K562 (cell line): Measurements from ENCODE around the gene SNCA. TPM values are rescaled to one million over a fixed set of nuclear protein-coding genes. Genes with fewer than 3 reads are reported as not detected.
A peak's percentile ranks its signal among the peaks of the same experiment; 100 is the strongest.

Experiments used
- ATAC-seq: fragments of 200-7000 bp; cut with Tn5 transposase; 3 replicates; pipeline ENCODE4 v1.9.1; 2020; ENCODE audit warnings: moderate library complexity
- BruUV-seq: library from RNA; stranded (reverse); fragments of 400-500 nt; replicated peaks from 2 replicates; lab custom pipeline; 2021; lab: Mats Ljungman, UMichigan
- CTCF ChIA-PET: fragments of 300-600 bp; formaldehyde crosslinking; extraction: SDS; loops from one replicate; lab custom pipeline; 2021; ENCODE audit warnings: low intra/inter-chr PET ratio; lab: Yijun Ruan, JAX
- POLR2A ChIA-PET: fragments of 300-600, 350-650 bp; sonication (Branson Sonifier 250); formaldehyde crosslinking; extraction: SDS; loops from one replicate; lab custom pipeline; 2021; ENCODE audit warnings: antibody characterized with exemption, inconsistent platforms; lab: Yijun Ruan, JAX
- DNase-seq, 4 experiments: peaks; one replicate each; pipeline versions ENCODE4 v3.0.0 to v3.0.0-alpha.2; 2011 to 2018; ENCODE audit warnings: low spot score in 3 of 4, mixed read lengths in 3 of 4; ENCODE audit errors: extremely low read depth in 1 of 4
- FAIRE-seq: peaks from 2 replicates; lab custom pipeline; 2011; peaks lifted over from hg19 to GRCh38; lab: Jason Lieb, UNC
- H2AFZ ChIP-seq: 2 replicates; pipeline ENCODE4 v1.6.0; 2011; ENCODE audit warnings: low read depth, low read length, control low read depth, inconsistent platforms
- H3K27ac ChIP-seq: fragments of 200-600 bp; 3 replicates; pipeline ENCODE4 v1.8.0; 2011; ENCODE audit warnings: low read depth, mild to moderate bottlenecking, control low read depth, inconsistent platforms, low read length, moderate library complexity, mixed read lengths; ENCODE audit errors: extremely low read depth
- H3K27me3 ChIP-seq, 2 experiments: fragments of 300-600 bp in 1 of 2; 2 replicates in 1 of 2; 3 replicates in 1 of 2; pipeline versions ENCODE4 v1.6.0 to v1.8.0; 2011; ENCODE audit warnings: inconsistent platforms in 2 of 2, low read length in 2 of 2, mild to moderate bottlenecking in 1 of 2, mixed read lengths in 1 of 2, moderate library complexity in 1 of 2; ENCODE audit not compliant: control insufficient read depth in 2 of 2, insufficient read depth in 2 of 2
- H3K36me3 ChIP-seq: fragments of 300-600 bp; 3 replicates; pipeline ENCODE4 v1.8.0; 2011; ENCODE audit warnings: mild to moderate bottlenecking, low read length, inconsistent platforms; ENCODE audit not compliant: control insufficient read depth, insufficient read depth
- H3K4me1 ChIP-seq, 2 experiments: fragments of 200-600 bp in 1 of 2; replicated peaks in 1 of 2; 2 replicates in 1 of 2; 3 replicates in 1 of 2; pipeline versions ENCODE4 v1.5.1 to v1.8.0; 2011; ENCODE audit warnings: inconsistent platforms in 2 of 2, low read length in 2 of 2, mild to moderate bottlenecking in 1 of 2, mixed read lengths in 1 of 2, moderate library complexity in 1 of 2; ENCODE audit not compliant: control insufficient read depth in 2 of 2, insufficient read depth in 2 of 2
- H3K4me2 ChIP-seq: 2 replicates; pipeline ENCODE4 v1.6.1; 2011; ENCODE audit warnings: low read length, control low read depth, inconsistent platforms, mixed read lengths; ENCODE audit not compliant: insufficient read depth
- H3K4me3 ChIP-seq: fragments of 200-600 bp; sonication (generic), shearing (Covaris generic); 2 replicates; pipeline ENCODE4 v1.5.1; 2016; ENCODE audit warnings: control low read depth, inconsistent platforms
- H3K79me2 ChIP-seq: fragments of 200-600 bp; 3 replicates; pipeline ENCODE4 v1.8.0; 2011; ENCODE audit warnings: low read length, inconsistent platforms; ENCODE audit not compliant: control insufficient read depth, insufficient read depth
- H3K9ac ChIP-seq, 2 experiments: 2 replicates each; pipeline versions ENCODE4 v1.6.0 to v1.6.1; 2011; ENCODE audit warnings: low read depth in 2 of 2, low read length in 2 of 2, control low read depth in 1 of 2, inconsistent platforms in 1 of 2, mild to moderate bottlenecking in 1 of 2, mixed read lengths in 1 of 2; ENCODE audit not compliant: insufficient read depth in 1 of 2
- H3K9me1 ChIP-seq: one replicate; pipeline ENCODE4 v1.6.0; 2011; ENCODE audit warnings: inconsistent platforms, mild to moderate bottlenecking, low read length, moderate library complexity; ENCODE audit not compliant: control insufficient read depth, insufficient read depth
- H3K9me3 ChIP-seq: replicated peaks from 2 replicates; pipeline ENCODE4 v1.5.1; 2011; ENCODE audit warnings: low read depth, low read length, inconsistent platforms; ENCODE audit not compliant: control insufficient read depth, insufficient read depth
- H4K20me1 ChIP-seq: replicated peaks from 2 replicates; pipeline ENCODE4 v1.6.1; 2011; ENCODE audit warnings: low read length, inconsistent platforms, mixed read lengths; ENCODE audit not compliant: control insufficient read depth, insufficient read depth
- ADNP ChIP-seq: fragments of 200-800 bp; sonication (Bioruptor generic); IDR thresholded peaks from 2 replicates; pipeline ENCODE4 v1.6.1; 2016; ENCODE audit warnings: missing genetic modification characterization, missing compliant biosample characterization
- CBX5 ChIP-seq: IDR thresholded peaks from 2 replicates; pipeline ENCODE4 v1.6.1; 2014; ENCODE audit warnings: low read depth, borderline replicate concordance
- CEBPB ChIP-seq: fragments of 450-650 bp; IDR thresholded peaks from 2 replicates; pipeline ENCODE4 v1.6.1; 2016; ENCODE audit warnings: missing genetic modification characterization, missing compliant biosample characterization
- CEBPG ChIP-seq, 3 experiments: fragments of 200-800 bp in 1 of 3; sonication (Bioruptor generic) in 1 of 3; sonication (generic) in 1 of 3; formaldehyde crosslinking in 1 of 3; IDR thresholded peaks in 2 of 3; conservative IDR thresholded peaks in 1 of 3; 2 replicates each; pipeline versions ENCODE4 v1.6.1 to v1.8.0; 2016 to 2022; ENCODE audit warnings: missing compliant biosample characterization in 2 of 3, missing genetic modification characterization in 2 of 3, mild to moderate bottlenecking in 1 of 3, missing genetic modification reagents in 1 of 3
- MED1 ChIP-seq: sonication (generic); formaldehyde crosslinking; IDR thresholded peaks from 2 replicates; pipeline ENCODE4 v1.8.1; 2023; ENCODE audit warnings: missing genetic modification reagents, borderline replicate concordance
- MYNN ChIP-seq, 2 experiments: sonication (generic); formaldehyde crosslinking in 1 of 2; IDR thresholded peaks; 2 replicates each; pipeline versions ENCODE4 v1.5.0 to v1.6.1; 2016 to 2020; ENCODE audit warnings: antibody characterized with exemption in 1 of 2, missing genetic modification reagents in 1 of 2
- NCOA6 ChIP-seq: fragments of 450-650 bp; IDR thresholded peaks from 2 replicates; pipeline ENCODE4 v1.6.1; 2017; ENCODE audit warnings: mild to moderate bottlenecking
- PML ChIP-seq: IDR thresholded peaks from 2 replicates; pipeline ENCODE4 v1.6.1; 2012; ENCODE audit warnings: low read length, inconsistent platforms
- RBBP5 ChIP-seq: fragments of 200-600 bp; sonication (generic); IDR thresholded peaks from 2 replicates; pipeline ENCODE4 v1.6.1; 2012; ENCODE audit warnings: borderline replicate concordance, mild to moderate bottlenecking, low read length, control low read depth, inconsistent platforms; ENCODE audit not compliant: insufficient read depth, poor library complexity, severe bottlenecking
- TSHZ1 ChIP-seq: fragments of 250-450 bp; sonication (Bioruptor Pico); IDR thresholded peaks from 2 replicates; pipeline ENCODE4 v1.4.0; 2020; ENCODE audit warnings: mild to moderate bottlenecking, moderate library complexity
- U2AF2 ChIP-seq: fragments of 200-400 bp; formaldehyde crosslinking; optimal IDR thresholded peaks from 2 replicates; pipeline ENCODE3; 2017; ENCODE audit warnings: low read depth, mild to moderate bottlenecking, low read length
- XRCC5 ChIP-seq: fragments of 200-400 bp; formaldehyde crosslinking; IDR thresholded peaks from 2 replicates; pipeline ENCODE4 v1.6.1; 2017; ENCODE audit warnings: low read depth, mild to moderate bottlenecking, low read length
- ZC3H11A ChIP-seq: IDR thresholded peaks from 2 replicates; pipeline ENCODE4 v1.6.1; 2012; ENCODE audit warnings: low read depth, low read length, improper control_type of control experiment
- ZNF76 ChIP-seq: fragments of 250-450 bp; sonication (Bioruptor Pico); IDR thresholded peaks from 2 replicates; pipeline ENCODE4 v1.4.0; 2020; ENCODE audit warnings: mild to moderate bottlenecking, moderate library complexity, borderline replicate concordance
- ZNF780A ChIP-seq: fragments of 250-450 bp; sonication (Bioruptor Pico); IDR thresholded peaks from 2 replicates; pipeline ENCODE4 v1.5.0; 2021; ENCODE audit warnings: mild to moderate bottlenecking
- ZNF830 ChIP-seq: fragments of 250-450 bp; sonication (Bioruptor Pico); IDR thresholded peaks from 2 replicates; pipeline ENCODE4 v1.5.0; 2021; ENCODE audit warnings: mild to moderate bottlenecking
- WGBS: fragments of 100-300 bp; shearing (Covaris generic); methylation state at CpG from one replicate; pipeline ENCODE4 v1.1.6; 2016; ENCODE audit warnings: low coverage, mixed read lengths; ENCODE audit not compliant: insufficient coverage; ENCODE audit errors: missing lambda C conversion rate; 5-methylcytosine and 5-hydroxymethylcytosine counted together
- in situ Hi-C: fragments of 300-500 bp; cut with MboI; formaldehyde crosslinking; loops from 4 replicates; pipeline ENCODE4 v1.15.0; 2018; ENCODE audit warnings: inconsistent platforms, mixed read lengths
- intact Hi-C: fragments of 100-400 bp; cut with micrococcal nuclease; formaldehyde crosslinking; loops from 2 replicates; pipeline ENCODE4 v1.14.2; 2022
- polyA plus RNA-seq, 8 experiments: library from polyadenylated mRNA; depleted of rRNA in 4 of 8; stranded (reverse) in 5 of 8; unstranded in 3 of 8; fragments of >200 nt; fragmentation: Nextera tagmentation in 2 of 8; fragmentation: Illumina TruSeq in 1 of 8; extraction: Ambion mirVana in 2 of 8; extraction: Trizol in 1 of 8; gene quantifications; 2 replicates each; pipeline versions ENCODE4 v1.2.1 to v1.2.3, GENCODE V29; 2011 to 2014; ENCODE audit warnings: inconsistent platforms in 1 of 8, missing spikeins in 1 of 8
- total RNA-seq, 7 experiments: library from RNA; depleted of rRNA in 6 of 7; stranded (reverse); fragments of >200 nt in 6 of 7; fragmentation: Illumina TruSeq in 2 of 7; extraction: Trizol in 2 of 7; gene quantifications; 2 replicates each; pipeline versions ENCODE4 v1.2.1 to v1.2.3, GENCODE V29; 2011 to 2021; ENCODE audit warnings: low replicate concordance in 1 of 7

SNCA gene
- total and polyA plus RNA-seq, 9 of the 15 experiments (the other 6 are each of a cell fraction or from before 2014, with no cell fraction given), result 1.7 to 12.6 (median 3.6) TPM

GRCh38 chr4:89739311-89739988 is 97.5 kb downstream of the SNCA start:
- H3K4me1 ChIP-seq, result no peaks in the 10 kb centered on the region
- TF ChIP-seq CEBPG (CRISPR knock-in tag; IDR thresholded peaks at IDR 0.05) (no peak), CEBPG (tag; conservative IDR thresholded peaks at IDR 0.05 in 1 of 2, IDR thresholded peaks at IDR 0.05 in 1 of 2) (peak in 1 of 2 experiments; percentile 57; a peak in 2 of 4 replicates), PML (no peak), ADNP (no peak), ZNF76 (no peak), ZNF830 (no peak), ZC3H11A (no peak), NCOA6 (no peak), CEBPB (tag) (0 out of 2 replicates have a peak, but pooled peaks have one; percentile 22), MYNN (IDR thresholded peaks at IDR 0.05) (no peak), MYNN (CRISPR knock-in tag; IDR thresholded peaks at IDR 0.05) (no peak), MED1 (no peak), ZNF780A (CRISPR knock-in tag) (no peak), TSHZ1 (CRISPR knock-in tag) (no peak), RBBP5 (no peak), XRCC5 (no peak), CBX5 (no peak), U2AF2 (no peak)
- TF ChIP-seq, all 486 proteins: peak for 2
- no peak for DNase-seq
- Histone ChIP-seq H3K9me3 (0 out of 2 replicates have a peak, but pooled peaks cover 2% of the 10 kb centered on the region), H3K27ac (no peak overlapping the region), H3K79me2 (no peaks in the 10 kb centered on the region), H2AFZ (no peak overlapping the region), H3K27me3 (no peaks in the 10 kb centered on the region), H3K9ac (no peak overlapping the region), H4K20me1 (no peaks in the 10 kb centered on the region), H3K9me1 (no peaks in the 10 kb centered on the region), H3K4me2 (no peak overlapping the region), H3K4me3 (no peak overlapping the region), H3K36me3 (no peaks in the 10 kb centered on the region)
- intact Hi-C loops (no loop called here), in situ Hi-C loops (no loop called here)
- POLR2A ChIA-PET, result no interaction called here
- no peak for FAIRE-seq
- CTCF ChIA-PET, result no interaction called here
- no TSS peak for BruUV-seq
- no peak for ATAC-seq
- WGBS, result 14% methylated on average over 4 of the region's 4 CpGs
